K562 (cell line): ENCODE measurements around the gene PPP6R1. TPM values are rescaled to one million over a fixed set of nuclear protein-coding genes. Genes with fewer than 3 reads are reported as not detected.
A peak's percentile ranks its signal among the peaks of the same experiment; 100 is the strongest.

Experiments
- AFF4 ChIP-seq: sonication (generic); formaldehyde crosslinking; IDR thresholded peaks from 2 replicates; pipeline ENCODE4 v1.8.0; 2023; ENCODE audit warnings: mild to moderate bottlenecking, missing genetic modification reagents
- CREB3 ChIP-seq: fragments of 450-650 bp; conservative IDR thresholded peaks from 2 replicates; pipeline ENCODE4 v1.6.1; 2016; ENCODE audit warnings: missing genetic modification characterization, low read depth, mild to moderate bottlenecking, missing compliant biosample characterization, moderate library complexity
- DNMT1 ChIP-seq: fragments of 450-650 bp; IDR thresholded peaks from 2 replicates; pipeline ENCODE4 v1.6.1; 2016; ENCODE audit warnings: antibody characterized with exemption, mild to moderate bottlenecking
- EHMT2 ChIP-seq: fragments of 450-650 bp; IDR thresholded peaks from 2 replicates; pipeline ENCODE4 v1.6.1; 2018; ENCODE audit warnings: antibody characterized with exemption
- FOSL1 ChIP-seq: fragments of 200-800 bp; sonication (Bioruptor generic); conservative IDR thresholded peaks from 2 replicates; pipeline ENCODE4 v1.6.1; 2016; ENCODE audit warnings: missing genetic modification characterization, missing compliant biosample characterization
- ID3 ChIP-seq, 2 experiments: fragments of 250-450 bp in 1 of 2; fragments of 450-650 bp in 1 of 2; sonication (Bioruptor Pico) in 1 of 2; IDR thresholded peaks; 2 replicates each; pipeline versions ENCODE4 v1.6.1 to v1.8.0; 2016 to 2021; ENCODE audit warnings: mild to moderate bottlenecking in 2 of 2, moderate library complexity in 2 of 2, missing compliant biosample characterization in 1 of 2, missing genetic modification characterization in 1 of 2
- JUND ChIP-seq, 2 experiments: IDR thresholded peaks; 2 replicates in 1 of 2; 3 replicates in 1 of 2; pipeline ENCODE4 v1.6.1; 2011; ENCODE audit warnings: borderline replicate concordance in 2 of 2, low read depth in 2 of 2, low read length in 2 of 2, improper control_type of control experiment in 1 of 2, missing biosample characterization in 1 of 2, missing genetic modification characterization in 1 of 2, missing genetic modification reagents in 1 of 2
- MAX ChIP-seq: sonication (generic); formaldehyde crosslinking; IDR thresholded peaks from 2 replicates; pipeline ENCODE4 v1.9.0; 2022; ENCODE audit warnings: mild to moderate bottlenecking, missing genetic modification reagents
- PCBP2 ChIP-seq: fragments of 200-400 bp; formaldehyde crosslinking; IDR thresholded peaks from 2 replicates; pipeline ENCODE4 v1.6.1; 2018; ENCODE audit warnings: low read length, low read depth, mild to moderate bottlenecking, moderate library complexity; ENCODE audit not compliant: poor library complexity, severe bottlenecking
- RFX1 ChIP-seq: fragments of 450-650 bp; IDR thresholded peaks from 2 replicates; pipeline ENCODE4 v1.6.1; 2016; ENCODE audit warnings: mild to moderate bottlenecking, moderate library complexity
- SMAD3 ChIP-seq: fragments of 450-650 bp; formaldehyde crosslinking; conservative IDR thresholded peaks from 2 replicates; pipeline ENCODE4 v1.4.0; 2020; ENCODE audit warnings: mild to moderate bottlenecking
- TGIF2 ChIP-seq: sonication (generic); formaldehyde crosslinking; IDR thresholded peaks from 2 replicates; pipeline ENCODE4 v1.8.1; 2022; ENCODE audit warnings: mild to moderate bottlenecking, missing genetic modification reagents, moderate library complexity
- ZBTB33 ChIP-seq: sonication (generic); formaldehyde crosslinking; IDR thresholded peaks from 2 replicates; pipeline ENCODE4 v1.8.1; 2023; ENCODE audit warnings: mild to moderate bottlenecking, missing genetic modification reagents
- ZBTB7A ChIP-seq: IDR thresholded peaks from 2 replicates; pipeline ENCODE4 v1.6.1; 2011; ENCODE audit warnings: low read depth, mild to moderate bottlenecking, low read length, moderate library complexity, borderline replicate concordance; ENCODE audit not compliant: control insufficient read depth
- ZFP1 ChIP-seq: fragments of 450-650 bp; formaldehyde crosslinking; IDR thresholded peaks from 2 replicates; pipeline ENCODE4 v1.4.0; 2020; ENCODE audit warnings: mild to moderate bottlenecking, mixed read lengths
- ZNF277 ChIP-seq: fragments of 250-450 bp; sonication (Bioruptor Pico); IDR thresholded peaks from 2 replicates; pipeline ENCODE4 v1.8.0; 2022; ENCODE audit warnings: inconsistent platforms, mild to moderate bottlenecking, moderate library complexity, borderline replicate concordance
- polyA plus RNA-seq, 8 experiments: library from polyadenylated mRNA; depleted of rRNA in 4 of 8; stranded (reverse) in 5 of 8; unstranded in 3 of 8; fragments of >200 nt; fragmentation: Nextera tagmentation in 2 of 8; fragmentation: Illumina TruSeq in 1 of 8; extraction: Ambion mirVana in 2 of 8; extraction: Trizol in 1 of 8; gene quantifications; 2 replicates each; pipeline versions ENCODE4 v1.2.1 to v1.2.3, GENCODE V29; 2011 to 2014; ENCODE audit warnings: inconsistent platforms in 1 of 8, missing spikeins in 1 of 8
- total RNA-seq, 7 experiments: library from RNA; depleted of rRNA in 6 of 7; stranded (reverse); fragments of >200 nt in 6 of 7; fragmentation: Illumina TruSeq in 2 of 7; extraction: Trizol in 2 of 7; gene quantifications; 2 replicates each; pipeline versions ENCODE4 v1.2.1 to v1.2.3, GENCODE V29; 2011 to 2021; ENCODE audit warnings: low replicate concordance in 1 of 7

The PPP6R1 gene
- total and polyA plus RNA-seq, 9 of the 15 experiments (the other 6 are each of a cell fraction or from before 2014, with no cell fraction given) = 0.48 to 135 (median 37.2) TPM

GRCh38 chr19:55206664-55207500 lies 51.9 kb downstream of the PPP6R1 start (continued):
- TF ChIP-seq ID3 (CRISPR knock-in tag; IDR thresholded peaks at IDR 0.05) (no peak), ID3 (tag; IDR thresholded peaks at IDR 0.05) (no peak), ZNF277 (CRISPR knock-in tag) (no peak), FOSL1 (tag) (peak; percentile 97), ZBTB33 (CRISPR knock-in tag) (0 out of 2 replicates have a peak, but pooled peaks have one; percentile 24), CREB3 (tag) (0 out of 2 replicates have a peak, but pooled peaks have one; percentile 33), DNMT1 (no peak), AFF4 (no peak), ZBTB7A (peak; percentile 90; the same call in 1 of the 2 replicates), JUND (IDR thresholded peaks at IDR 0.05; ENCODE audit: borderline replicate concordance, low read depth, low read length) (peak; percentile 100), JUND (tag; IDR thresholded peaks at IDR 0.05; ENCODE audit: borderline replicate concordance, low read depth, low read length) (peak; percentile 98; the same call in 2 of the 3 replicates), RFX1 (no peak), ZFP1 (CRISPR knock-in tag) (no peak), TGIF2 (CRISPR knock-in tag) (no peak), SMAD3 (CRISPR knock-in tag) (no peak), MAX (CRISPR knock-in tag) (no peak), PCBP2 (no peak), EHMT2 (no peak)
